C4-2B (cell line): ENCODE data around the gene ADGRG7.

Experiments used
- CTCF ChIP-seq: fragments of 450-650 bp; conservative IDR thresholded peaks from 2 replicates; pipeline ENCODE4 v1.5.1; 2017; ENCODE audit warnings: mild to moderate bottlenecking
- ZFX ChIP-seq: fragments of 450-650 bp; IDR thresholded peaks from 2 replicates; pipeline ENCODE4 v1.6.1; 2017

- TF ChIP-seq CTCF (no peak), ZFX (no peak)
These were observed 32.2 kb downstream of the ADGRG7 start for GRCh38 chr3:100641471-100642032.
